ENCODE measurements around the gene PPRC1. TPM values are rescaled to one million over a fixed set of nuclear protein-coding genes. Genes with fewer than 3 reads are reported as not detected.

The PPRC1 gene
- total RNA-seq, 1 donor from 2014 or later = 10.0 TPM

DNA sequence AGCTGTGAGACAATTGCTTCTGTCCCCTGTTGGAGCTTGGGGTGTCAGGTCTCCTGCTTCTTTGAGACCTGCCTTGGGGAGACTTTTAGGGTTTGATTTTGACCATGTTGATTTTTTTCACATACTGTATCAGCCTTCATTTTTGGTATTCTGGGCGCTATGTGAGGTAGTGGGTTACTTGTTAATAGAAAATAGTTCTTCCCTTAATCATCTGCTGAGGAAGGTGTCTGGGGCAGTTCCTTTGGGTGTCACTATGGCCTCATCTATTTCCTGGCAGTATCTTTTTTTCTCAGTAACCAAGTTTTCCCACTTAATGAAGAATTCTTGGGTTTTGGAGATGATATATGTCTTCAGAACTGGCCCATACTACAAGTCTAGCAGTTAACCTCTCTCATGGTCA lies 14.7 kb downstream of the PPRC1 start:
- TF ChIP-seq, protein P1, sequence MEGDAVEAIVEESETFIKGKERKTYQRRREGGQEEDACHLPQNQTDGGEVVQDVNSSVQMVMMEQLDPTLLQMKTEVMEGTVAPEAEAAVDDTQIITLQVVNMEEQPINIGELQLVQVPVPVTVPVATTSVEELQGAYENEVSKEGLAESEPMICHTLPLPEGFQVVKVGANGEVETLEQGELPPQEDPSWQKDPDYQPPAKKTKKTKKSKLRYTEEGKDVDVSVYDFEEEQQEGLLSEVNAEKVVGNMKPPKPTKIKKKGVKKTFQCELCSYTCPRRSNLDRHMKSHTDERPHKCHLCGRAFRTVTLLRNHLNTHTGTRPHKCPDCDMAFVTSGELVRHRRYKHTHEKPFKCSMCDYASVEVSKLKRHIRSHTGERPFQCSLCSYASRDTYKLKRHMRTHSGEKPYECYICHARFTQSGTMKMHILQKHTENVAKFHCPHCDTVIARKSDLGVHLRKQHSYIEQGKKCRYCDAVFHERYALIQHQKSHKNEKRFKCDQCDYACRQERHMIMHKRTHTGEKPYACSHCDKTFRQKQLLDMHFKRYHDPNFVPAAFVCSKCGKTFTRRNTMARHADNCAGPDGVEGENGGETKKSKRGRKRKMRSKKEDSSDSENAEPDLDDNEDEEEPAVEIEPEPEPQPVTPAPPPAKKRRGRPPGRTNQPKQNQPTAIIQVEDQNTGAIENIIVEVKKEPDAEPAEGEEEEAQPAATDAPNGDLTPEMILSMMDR (IDR thresholded peaks at IDR 0.05; ENCODE audit: insufficient read depth, low read length, severe bottlenecking) = no peak
- H3K36me3 ChIP-seq (ENCODE audit: control insufficient read depth, insufficient read depth, low read length) = peaks cover 42% of the 10 kb centered on the region
- FAIRE-seq = no peak

DNA sequence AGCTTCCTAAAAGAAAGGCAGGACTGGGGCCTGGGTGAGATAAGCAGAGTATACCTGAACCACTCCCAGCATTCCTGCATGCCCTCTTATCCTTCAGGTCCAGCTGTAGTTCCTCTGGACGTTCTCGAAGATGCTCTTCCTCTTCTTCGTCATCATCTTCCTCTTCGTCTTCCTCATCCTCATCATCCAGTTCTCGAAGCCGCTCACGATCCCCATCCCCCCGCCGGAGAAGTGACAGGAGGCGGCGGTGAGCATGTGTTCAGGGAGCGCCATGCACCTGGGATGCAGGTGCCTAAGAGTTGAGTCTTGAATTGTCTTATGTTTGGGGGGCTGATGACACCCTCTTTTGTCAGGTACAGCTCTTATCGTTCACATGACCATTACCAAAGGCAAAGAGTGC lies 15.4 kb downstream of the PPRC1 start:
- no peak overlapping the region for H3K4me3 ChIP-seq (ENCODE audit: low read depth, low read length)
- TF ChIP-seq, protein P1 (IDR thresholded peaks at IDR 0.05; ENCODE audit: insufficient read depth, low read length, severe bottlenecking) = no peak
- no peak for FAIRE-seq

More for the DNA sequence above, 14.7 kb downstream of the PPRC1 start:
- H3K4me3 ChIP-seq (ENCODE audit: low read depth, low read length) = no peak overlapping the region
- H3K27me3 ChIP-seq (ENCODE audit: control insufficient read depth, insufficient read depth, low read length) = no peaks in the 10 kb centered on the region
- DNase-seq (ENCODE audit: low read depth) = no peak

DNA sequence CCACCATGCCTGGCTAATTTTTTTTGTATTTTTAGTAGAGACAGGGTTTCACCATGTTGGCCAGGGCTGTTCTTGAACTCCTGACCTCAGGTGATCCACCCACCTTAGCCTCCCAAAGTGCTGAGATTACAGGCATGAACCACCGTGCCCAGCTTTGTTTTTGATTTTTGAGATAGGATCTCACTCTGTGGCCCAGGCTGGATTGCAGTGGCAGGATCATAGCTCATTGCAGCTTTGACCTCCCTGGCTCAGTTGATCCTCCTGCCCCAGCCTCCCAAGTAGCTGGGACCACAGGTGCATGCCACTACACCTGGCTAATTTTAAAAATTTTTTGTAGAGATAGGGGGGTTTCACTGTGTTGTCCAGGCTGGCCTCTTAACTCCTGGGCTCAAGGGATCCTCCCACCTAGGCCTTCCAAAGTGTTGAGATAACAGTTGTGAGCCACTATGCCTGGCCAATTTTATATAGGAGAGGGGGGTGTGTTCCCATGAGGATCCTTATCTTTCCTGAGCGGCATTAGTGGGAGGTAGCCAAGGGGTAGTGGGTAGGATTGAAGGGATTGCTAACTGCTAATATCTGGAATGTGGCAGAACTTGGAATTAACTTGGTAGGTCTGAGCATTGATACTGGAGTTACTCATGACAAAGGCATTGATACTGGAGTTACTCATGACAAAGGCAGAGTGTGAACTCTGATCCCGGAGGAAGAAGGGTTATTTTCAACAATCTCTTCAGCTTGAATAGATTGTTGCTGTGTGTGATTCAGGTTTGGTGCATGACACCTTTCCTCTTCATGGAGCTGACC lies 18.3 kb downstream of the PPRC1 start:
- Histone ChIP-seq H3K4me3 (ENCODE audit: low read depth, low read length) (peak overlapping the region; percentile 92), H3K27me3 (ENCODE audit: control insufficient read depth, insufficient read depth, low read length) (no peaks in the 10 kb centered on the region), H3K36me3 (ENCODE audit: control insufficient read depth, insufficient read depth, low read length) (peaks cover 34% of the 10 kb centered on the region)
- TF ChIP-seq, protein P1 (IDR thresholded peaks at IDR 0.05; ENCODE audit: insufficient read depth, low read length, severe bottlenecking) = no peak
- DNase-seq (ENCODE audit: low read depth) (peak; percentile 86), FAIRE-seq (no peak)

More for the DNA sequence above, 15.4 kb downstream of the PPRC1 start:
- peaks cover 37% of the 10 kb centered on the region for H3K36me3 ChIP-seq (ENCODE audit: control insufficient read depth, insufficient read depth, low read length)
- DNase-seq (ENCODE audit: low read depth) = no peak
- H3K27me3 ChIP-seq (ENCODE audit: control insufficient read depth, insufficient read depth, low read length) = no peaks in the 10 kb centered on the region

DNA sequence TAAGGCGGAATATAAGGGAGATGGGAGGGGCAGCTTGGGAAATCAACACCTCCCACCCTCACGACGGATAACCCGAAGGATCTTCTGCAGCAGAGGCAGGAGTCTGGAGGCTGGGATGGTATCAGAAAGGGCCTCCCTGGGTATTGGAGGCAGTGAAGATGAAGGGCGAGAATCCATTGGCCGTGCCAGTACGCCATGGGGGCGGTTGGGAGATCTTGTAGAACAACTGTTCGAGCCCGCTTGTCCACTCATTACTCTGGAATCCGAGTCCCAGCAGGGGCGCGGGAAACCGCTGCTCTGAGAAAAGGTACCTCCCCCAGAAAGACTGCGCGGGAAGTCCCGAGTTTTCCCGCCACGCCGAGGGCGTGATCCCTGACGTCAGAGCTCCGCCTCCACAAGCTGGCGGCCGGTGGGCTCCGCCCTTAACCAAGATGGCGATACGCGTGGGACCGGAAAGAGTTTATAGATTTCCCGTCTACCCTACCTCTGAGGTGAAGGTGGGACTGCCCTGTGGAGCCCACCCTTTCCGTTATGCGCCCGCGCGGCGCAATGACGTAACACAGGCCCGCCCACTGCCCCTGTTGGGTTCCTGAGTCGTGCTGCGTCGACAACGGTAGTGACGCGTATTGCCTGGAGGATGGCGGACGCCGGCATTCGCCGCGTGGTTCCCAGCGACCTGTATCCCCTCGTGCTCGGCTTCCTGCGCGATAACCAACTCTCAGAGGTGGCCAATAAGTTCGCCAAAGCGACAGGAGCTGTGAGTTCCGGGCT lies 19.1 kb downstream of the PPRC1 start, which contains the start of gene NOLC1:
Gene NOLC1, plus strand, starts transcription at position 616 of the 771 bp plus-strand sequence. Its CDS starts 22 bp downstream, at position 638.
- Histone ChIP-seq H3K27me3 (ENCODE audit: control insufficient read depth, insufficient read depth, low read length) (no peaks in the 10 kb centered on the region), H3K36me3 (ENCODE audit: control insufficient read depth, insufficient read depth, low read length) (peaks cover 28% of the 10 kb centered on the region), H3K4me3 (ENCODE audit: low read depth, low read length) (peak within 1 kb of the TSS; percentile 92)
- FAIRE-seq (no peak), DNase-seq (ENCODE audit: low read depth) (peak; percentile 97)
- TF ChIP-seq, protein P1 (IDR thresholded peaks at IDR 0.05; ENCODE audit: insufficient read depth, low read length, severe bottlenecking) = no peak

DNA sequence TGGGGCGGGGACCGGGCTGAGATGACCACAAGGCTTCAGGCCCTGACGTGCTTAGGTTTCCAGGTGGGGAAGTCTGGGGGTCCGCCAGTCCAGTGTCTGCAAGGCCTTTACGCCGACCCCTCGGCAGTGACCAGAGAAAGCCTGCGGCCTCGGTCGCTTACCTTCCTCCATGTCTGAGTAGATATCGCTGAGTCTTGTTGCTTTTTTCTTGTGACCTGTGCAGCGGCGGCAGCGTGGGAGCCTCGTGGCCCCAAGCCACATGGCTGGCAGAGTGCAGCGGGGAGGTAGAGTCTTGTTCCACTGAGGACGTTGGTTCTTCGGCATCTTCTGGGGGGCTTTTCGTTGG lies 19.7 kb downstream of the PPRC1 start:
- no peak for FAIRE-seq
- H3K36me3 ChIP-seq (ENCODE audit: control insufficient read depth, insufficient read depth, low read length) = peaks cover 30% of the 10 kb centered on the region

More for the DNA sequence above, 19.7 kb downstream of the PPRC1 start:
- Histone ChIP-seq H3K27me3 (ENCODE audit: control insufficient read depth, insufficient read depth, low read length) (no peaks in the 10 kb centered on the region), H3K4me3 (ENCODE audit: low read depth, low read length) (peak overlapping the region; percentile 92)
- TF ChIP-seq, protein P1 (IDR thresholded peaks at IDR 0.05; ENCODE audit: insufficient read depth, low read length, severe bottlenecking) = no peak
- no peak for DNase-seq (ENCODE audit: low read depth)
